HCEC 1CT (cell line): ENCODE results near the gene ZMYND15.

ENCODE experiments used
- DNase-seq: peaks from one replicate; pipeline ENCODE4 v3.0.0-alpha.2; 2017

The ZMYND15 gene

DNA sequence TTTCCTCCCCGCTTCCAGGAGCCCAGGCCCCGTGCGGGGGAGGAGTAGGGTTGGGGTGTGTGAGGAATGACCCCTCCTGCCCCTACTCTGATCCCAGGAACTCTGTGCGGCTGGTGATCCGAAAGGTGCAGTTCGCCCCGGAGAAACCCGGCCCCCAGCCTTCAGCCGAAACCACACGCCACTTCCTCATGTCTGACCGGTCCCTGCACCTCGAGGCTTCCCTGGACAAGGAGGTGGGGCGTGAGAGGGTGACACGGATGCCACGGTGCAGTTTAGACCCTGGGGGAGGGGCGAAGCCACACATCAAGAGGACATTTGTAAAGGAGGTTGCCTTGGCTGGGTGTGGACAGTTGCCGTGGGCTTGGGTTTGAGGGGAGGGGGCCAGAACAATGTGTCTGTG lies 21.8 kb upstream of the ZMYND15 start:
- no peak for DNase-seq

DNA sequence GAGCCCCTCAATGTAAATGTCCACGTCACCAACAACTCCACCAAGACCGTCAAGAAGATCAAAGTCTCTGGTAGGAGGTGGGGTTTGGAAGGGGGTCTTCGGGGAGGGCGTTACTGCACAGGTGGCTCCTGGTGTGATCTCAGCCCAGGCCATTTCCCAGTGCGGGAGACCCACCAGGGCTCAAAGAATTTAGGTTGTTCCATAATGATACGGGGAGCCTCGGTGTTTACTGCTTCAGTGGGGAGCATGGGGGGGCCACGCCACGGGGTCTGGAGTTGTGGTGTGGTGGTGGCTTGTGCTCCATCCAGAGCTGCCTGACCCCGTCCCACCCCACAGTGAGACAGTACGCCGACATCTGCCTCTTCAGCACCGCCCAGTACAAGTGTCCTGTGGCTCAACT lies 21.4 kb upstream of the ZMYND15 start:
- DNase-seq, result no peak

- no peak for DNase-seq
Observed at GRCh38 chr17:4719146-4719545, 20.5 kb upstream of the ZMYND15 start.

DNA sequence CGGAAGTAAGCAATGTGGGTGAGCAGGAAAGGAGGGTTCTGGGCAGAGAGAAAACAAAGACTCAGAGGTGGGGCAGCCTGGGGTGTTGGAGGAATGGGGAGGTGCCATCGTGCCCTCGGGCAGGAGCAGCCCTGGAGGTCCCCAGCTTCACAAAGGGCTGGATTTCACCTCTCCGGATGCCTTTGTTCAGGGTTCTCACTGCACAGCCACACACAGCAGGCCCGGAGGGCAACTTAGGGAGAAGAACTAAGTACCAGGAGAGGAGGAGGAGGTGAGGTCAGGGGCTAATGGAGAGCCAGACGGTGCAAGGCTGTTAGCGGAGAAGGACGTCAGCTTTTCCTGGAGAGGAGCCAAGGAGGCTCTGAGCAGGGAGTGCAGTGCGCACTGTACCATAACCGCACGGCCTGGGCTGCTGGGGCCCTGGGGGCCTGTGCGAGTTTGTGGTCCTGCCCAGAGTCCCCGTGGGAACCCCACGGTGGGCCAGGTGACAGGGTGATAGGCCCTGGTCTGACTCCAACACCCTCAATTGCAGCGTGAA lies 19.9 kb upstream of the ZMYND15 start:
- no peak for DNase-seq

- no peak for DNase-seq
Observed at GRCh38 chr17:4720787-4721186, 18.8 kb upstream of the ZMYND15 start.

- DNase-seq, result no peak
Observed at GRCh38 chr17:4721203-4722135, 18.2 kb upstream of the ZMYND15 start.

DNA sequence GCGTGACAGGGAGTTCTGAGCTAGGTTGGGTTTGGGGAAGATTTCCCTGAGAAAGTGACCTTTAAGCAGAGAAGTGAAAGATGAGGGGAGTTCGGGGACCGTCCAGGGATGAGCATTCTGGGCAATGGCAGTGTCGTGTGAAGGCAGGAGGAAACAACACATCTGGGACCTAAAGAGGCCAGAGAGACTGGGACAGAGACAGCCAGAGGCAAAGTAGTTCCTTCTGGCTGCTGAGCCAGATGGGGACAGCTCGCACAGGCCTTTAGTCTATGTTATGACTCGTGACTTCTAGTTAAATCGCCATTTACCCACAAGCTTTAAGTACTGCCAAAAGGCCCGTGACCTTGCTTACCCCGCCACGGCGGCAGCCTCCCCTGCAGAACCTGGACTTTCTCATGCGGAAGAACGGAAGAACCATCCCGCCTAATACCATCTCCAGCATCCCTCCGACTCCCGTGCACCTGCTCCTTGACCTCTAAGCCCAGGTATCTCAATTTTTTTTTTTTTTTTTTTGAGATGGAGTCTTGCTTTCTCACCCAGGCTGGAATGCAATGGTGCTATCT lies 16.9 kb upstream of the ZMYND15 start:
- no peak for DNase-seq

- DNase-seq, result no peak
Observed at GRCh38 chr17:4724650-4725049, 15.0 kb upstream of the ZMYND15 start.

DNA sequence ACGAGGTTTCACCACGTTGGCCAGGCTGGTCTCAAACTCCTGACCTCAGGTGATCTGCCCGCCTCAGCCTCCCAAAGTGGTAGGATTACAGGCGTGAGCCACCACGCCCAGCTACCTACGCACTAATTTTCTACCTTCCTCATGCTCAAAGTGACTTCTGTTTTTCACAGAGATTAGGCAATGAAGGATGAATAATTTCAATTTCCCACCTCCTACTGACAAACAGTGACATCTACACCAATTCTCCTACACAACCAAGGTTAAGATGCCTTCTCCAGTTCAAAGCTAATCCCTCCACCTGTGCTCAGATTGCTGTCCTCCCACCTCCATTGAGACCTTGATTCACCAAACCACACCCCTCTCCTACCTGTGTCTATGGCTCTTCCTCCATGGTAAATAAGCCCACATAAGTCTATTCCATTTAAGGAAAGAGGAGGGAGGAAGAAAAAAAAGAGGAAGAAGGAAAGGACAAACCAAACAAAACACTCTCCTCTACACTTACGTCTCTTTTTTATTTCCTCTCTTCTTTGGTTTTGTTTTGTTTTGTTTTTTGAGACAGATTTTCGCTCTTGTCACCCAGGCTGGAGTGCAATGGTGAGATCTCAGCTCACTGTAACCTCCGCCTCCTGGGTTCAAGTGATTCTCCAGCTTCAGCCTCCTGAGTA lies 13.9 kb upstream of the ZMYND15 start:
- DNase-seq, result no peak

DNA sequence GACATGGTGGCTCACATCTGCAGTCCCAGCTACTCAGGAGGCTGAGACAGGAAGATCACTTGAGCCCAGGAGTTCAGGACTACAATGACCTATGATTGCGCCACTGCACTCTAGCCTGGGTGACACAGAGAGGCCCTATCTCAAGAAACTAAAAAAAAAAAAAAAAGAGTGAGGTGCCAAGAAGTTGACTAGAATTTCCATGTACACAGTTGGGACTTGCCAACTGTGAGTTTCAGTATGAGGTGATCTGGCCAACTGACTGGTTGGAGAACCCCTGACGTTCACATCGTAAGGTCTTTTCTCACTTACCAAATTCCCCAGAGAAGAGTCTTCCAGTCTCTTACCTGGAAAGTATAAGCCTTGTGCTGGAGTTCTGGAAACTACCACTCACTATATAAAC lies 11.5 kb upstream of the ZMYND15 start:
- DNase-seq, result no peak

DNA sequence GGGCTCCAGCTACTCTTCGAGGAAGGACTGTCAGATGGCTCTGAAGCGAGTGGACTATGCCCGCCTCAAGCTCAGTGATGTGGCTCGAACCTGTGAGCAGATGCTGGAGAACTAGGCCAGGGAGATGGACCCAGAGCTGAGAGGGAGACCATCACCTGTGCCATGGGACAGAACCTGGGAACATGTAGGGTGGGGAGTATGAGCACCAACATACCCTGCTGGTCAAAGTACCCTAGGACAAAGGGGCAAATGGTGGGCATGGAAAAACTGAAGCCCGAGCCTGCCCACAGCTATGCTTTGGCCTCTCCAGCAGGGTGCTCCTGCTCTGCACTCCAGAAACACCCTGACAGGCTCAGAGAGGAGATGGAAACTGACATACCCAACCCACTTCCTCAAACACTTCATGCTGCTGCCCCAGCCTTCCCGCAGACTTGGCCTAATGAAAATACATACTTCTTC lies 6.5 kb upstream of the ZMYND15 start:
- no peak for DNase-seq

- DNase-seq, result no peak
Observed at GRCh38 chr17:4734857-4735475, 4.7 kb upstream of the ZMYND15 start.

GRCh38 chr17:4735876-4736651 lies 3.6 kb upstream of the ZMYND15 start:
- DNase-seq, result no peak

GRCh38 chr17:4738136-4739121 lies 1.2 kb upstream of the ZMYND15 start:
- no peak for DNase-seq

DNA sequence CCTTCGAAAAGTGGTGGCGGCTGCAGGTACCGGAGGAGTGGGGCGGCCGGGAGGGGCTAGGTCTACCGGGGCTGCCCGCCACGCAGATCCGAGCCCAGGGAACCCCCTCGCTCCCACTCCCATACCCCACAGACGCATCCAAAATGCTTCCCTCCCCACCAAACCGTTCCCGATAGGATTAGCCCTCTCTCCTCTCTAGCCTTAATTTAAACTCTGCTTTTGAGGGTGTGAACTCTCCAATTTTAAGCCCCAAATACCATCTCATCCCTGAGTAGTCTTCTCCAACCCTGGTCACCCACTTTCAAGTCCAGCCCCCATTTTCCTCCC lies 355 bp downstream of the ZMYND15 start:
- no peak for DNase-seq

DNA sequence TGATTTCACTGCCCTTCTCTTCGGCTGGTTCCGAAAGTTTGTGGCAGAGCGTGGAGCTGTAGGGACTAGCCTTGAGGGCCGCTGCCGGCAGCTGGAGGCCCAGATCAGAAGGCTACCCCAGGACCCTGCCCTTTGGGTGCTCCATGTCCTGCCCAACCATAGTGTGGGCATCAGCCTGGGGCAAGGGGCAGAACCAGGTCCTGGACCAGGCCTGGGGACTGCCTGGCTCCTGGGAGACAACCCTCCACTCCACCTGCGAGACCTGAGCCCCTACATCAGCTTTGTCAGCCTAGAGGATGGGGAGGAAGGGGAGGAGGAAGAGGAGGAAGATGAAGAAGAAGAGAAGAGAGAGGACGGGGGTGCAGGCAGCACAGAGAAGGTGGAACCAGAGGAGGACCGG lies 951 bp downstream of the ZMYND15 start:
- no peak for DNase-seq

- DNase-seq, result no peak
Observed at GRCh38 chr17:4741544-4741943, 1.9 kb downstream of the ZMYND15 start.

DNA sequence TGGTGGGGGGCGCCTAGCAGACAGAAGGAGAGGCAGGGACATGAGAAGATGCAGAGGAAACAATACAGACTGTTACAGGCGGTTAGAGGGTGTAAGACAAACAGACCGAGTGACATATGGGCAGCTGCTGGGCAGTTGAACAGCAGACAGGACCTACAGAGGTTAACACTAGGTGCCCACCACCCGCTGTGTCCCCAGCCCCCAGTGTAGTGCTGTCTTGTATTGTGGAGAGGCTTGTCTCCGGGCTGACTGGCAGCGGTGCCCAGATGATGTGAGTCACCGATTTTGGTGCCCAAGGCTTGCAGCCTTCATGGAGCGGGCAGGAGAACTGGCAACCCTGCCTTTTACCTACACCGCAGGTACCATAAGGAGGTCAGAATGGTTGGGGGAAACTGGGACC lies 2.5 kb downstream of the ZMYND15 start:
- no peak for DNase-seq

- no peak for DNase-seq
Observed at GRCh38 chr17:4742629-4743028, 3.0 kb downstream of the ZMYND15 start.

- no peak for DNase-seq
Observed at GRCh38 chr17:4743216-4743615, 3.6 kb downstream of the ZMYND15 start.

DNA sequence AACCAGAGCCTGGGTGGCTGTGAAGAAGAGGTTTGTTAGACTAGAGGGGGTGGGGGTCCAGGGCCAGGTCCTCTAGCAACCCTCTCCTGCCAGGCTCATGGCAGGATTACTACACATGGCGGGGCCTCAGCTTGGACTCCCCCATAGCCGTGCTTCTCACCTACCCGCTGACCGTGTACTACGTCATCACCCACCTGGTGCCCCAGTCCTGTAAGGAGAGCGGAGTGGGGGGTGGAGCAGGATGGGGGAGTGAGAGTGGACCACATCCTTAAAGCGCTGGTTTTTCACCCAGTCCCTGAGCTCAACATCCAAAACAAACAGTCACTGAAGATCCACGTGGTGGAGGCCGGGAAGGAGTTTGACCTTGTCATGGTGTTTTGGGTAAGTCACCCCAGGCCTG lies 4.3 kb downstream of the ZMYND15 start:
- no peak for DNase-seq
